Measurements from ENCODE around the gene KCNH6. TPM values are rescaled to one million over a fixed set of nuclear protein-coding genes. Genes with fewer than 3 reads are reported as not detected.

KCNH6 gene, protein sequence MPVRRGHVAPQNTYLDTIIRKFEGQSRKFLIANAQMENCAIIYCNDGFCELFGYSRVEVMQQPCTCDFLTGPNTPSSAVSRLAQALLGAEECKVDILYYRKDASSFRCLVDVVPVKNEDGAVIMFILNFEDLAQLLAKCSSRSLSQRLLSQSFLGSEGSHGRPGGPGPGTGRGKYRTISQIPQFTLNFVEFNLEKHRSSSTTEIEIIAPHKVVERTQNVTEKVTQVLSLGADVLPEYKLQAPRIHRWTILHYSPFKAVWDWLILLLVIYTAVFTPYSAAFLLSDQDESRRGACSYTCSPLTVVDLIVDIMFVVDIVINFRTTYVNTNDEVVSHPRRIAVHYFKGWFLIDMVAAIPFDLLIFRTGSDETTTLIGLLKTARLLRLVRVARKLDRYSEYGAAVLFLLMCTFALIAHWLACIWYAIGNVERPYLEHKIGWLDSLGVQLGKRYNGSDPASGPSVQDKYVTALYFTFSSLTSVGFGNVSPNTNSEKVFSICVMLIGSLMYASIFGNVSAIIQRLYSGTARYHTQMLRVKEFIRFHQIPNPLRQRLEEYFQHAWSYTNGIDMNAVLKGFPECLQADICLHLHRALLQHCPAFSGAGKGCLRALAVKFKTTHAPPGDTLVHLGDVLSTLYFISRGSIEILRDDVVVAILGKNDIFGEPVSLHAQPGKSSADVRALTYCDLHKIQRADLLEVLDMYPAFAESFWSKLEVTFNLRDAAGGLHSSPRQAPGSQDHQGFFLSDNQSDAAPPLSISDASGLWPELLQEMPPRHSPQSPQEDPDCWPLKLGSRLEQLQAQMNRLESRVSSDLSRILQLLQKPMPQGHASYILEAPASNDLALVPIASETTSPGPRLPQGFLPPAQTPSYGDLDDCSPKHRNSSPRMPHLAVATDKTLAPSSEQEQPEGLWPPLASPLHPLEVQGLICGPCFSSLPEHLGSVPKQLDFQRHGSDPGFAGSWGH
- 0.06 TPM in 1 of 2 replicates, not detected in the other for total RNA-seq

DNA sequence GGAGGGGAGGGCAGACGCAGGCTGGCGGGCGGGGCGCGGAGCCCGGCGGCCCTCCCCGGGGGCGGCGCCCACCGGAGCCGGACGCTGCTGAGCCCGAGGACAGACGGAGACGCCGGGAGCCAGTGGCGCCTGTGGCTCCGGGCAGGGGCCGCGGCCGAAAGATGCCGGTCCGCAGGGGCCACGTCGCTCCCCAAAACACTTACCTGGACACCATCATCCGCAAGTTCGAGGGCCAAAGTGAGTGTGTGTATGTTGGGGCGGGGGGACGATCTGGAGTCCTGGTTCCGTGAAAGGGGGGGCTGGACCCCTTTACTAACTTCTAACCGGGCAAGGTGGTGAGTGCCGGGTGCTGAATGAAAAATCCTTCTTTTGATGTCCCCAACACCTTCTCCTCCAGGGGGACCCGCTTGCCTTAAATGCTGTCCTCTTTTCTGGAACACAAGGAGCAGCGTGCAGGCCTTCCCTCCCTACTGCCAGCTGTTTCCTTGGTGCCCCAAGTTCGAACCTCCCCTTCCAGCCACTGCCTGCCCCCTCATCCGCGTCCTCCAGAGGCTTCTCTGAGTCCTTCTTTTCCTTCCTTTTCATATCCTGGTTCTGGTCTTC is at the start of gene KCNH6:
Gene KCNH6, plus strand, starts transcription at position 106 of the 603 bp plus-strand sequence. Its CDS starts 56 bp downstream, at position 162.

DNA sequence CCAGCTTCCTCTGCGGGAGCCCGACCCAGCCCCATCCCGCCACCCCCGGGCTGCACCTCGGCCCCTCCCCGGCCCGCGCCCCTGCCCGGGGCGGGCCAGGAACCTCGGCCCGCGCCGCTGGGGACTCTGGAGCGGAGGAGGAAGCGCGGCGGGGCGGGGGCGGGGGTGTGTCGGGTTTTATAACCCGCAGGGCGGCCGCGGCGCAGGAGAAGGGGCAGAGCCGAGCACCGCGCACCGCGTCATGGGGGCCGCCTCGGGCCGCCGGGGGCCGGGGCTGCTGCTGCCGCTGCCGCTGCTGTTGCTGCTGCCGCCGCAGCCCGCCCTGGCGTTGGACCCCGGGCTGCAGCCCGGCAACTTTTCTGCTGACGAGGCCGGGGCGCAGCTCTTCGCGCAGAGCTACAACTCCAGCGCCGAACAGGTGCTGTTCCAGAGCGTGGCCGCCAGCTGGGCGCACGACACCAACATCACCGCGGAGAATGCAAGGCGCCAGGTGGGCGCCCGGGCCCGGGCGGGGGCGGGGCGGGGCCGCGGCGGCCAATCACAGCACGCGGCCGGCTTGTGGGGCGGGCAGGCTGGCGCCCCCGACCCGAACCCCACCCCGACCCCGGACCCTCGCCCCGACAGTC is 46.2 kb upstream of the KCNH6 start, which contains the start of gene ACE:
Gene ACE, plus strand, starts transcription at position 208 of the 626 bp plus-strand sequence. Its CDS starts 34 bp downstream, at position 242.

DNA sequence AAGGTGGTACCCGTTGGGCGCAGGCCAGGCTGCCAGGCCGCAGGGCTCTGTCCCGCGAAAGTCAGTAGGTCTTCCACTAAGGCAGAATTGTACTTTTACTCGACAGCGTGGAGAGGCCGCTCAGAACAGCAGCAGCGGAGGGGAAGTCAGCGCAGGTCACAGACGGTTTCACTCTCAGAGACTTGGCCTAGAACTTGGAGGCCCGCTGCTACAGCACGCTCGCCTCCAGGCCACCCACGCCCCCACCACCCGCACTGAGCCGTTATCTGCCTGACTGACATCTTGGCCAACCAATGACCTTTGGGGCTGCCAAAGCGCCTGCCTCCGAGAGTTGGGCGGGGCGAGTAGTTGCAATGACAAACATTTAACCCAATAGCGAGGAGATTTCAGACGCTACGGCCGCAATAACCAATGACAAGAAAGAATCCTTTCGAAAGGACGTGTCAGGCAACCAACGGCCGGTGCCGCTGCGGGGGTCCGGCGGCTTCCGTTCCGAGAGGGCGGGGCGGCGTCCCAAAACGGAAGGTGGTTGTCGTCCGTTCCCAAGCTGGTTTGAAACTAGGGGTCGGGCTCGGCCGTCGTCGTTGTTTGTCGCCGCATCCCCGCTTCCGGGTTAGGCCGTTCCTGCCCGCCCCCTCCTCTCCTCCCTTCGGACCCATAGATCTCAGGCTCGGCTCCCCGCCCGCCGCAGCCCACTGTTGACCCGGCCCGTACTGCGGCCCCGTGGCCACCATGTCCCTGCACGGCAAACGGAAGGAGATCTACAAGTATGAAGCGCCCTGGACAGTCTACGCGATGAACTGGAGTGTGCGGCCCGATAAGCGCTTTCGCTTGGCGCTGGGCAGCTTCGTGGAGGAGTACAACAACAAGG is 27.0 kb downstream of the KCNH6 start, which contains the start of gene DCAF7:
Gene DCAF7, plus strand, starts transcription at position 532 of the 871 bp plus-strand sequence. Its CDS starts 201 bp downstream, at position 733.

Other genes starting within 250 kb of the KCNH6 start
- 20.1 and 36.4 TPM in 2 replicates for gene CYB561, start 77.1 kb upstream of the KCNH6 start, total RNA-seq
- gene ACE, start 46.3 kb upstream of the KCNH6 start, total RNA-seq, result 86.7 and 181 TPM in 2 replicates
- gene DCAF7, start 27.1 kb downstream of the KCNH6 start, total RNA-seq, result 14.9 and 39.4 TPM in 2 replicates
- gene TACO1, start 77.5 kb downstream of the KCNH6 start, total RNA-seq, result 15.1 and 16.9 TPM in 2 replicates
- 87.6 and 132 TPM in 2 replicates for gene MAP3K3, start 99.1 kb downstream of the KCNH6 start, total RNA-seq
- gene LIMD2, start 176.8 kb downstream of the KCNH6 start, total RNA-seq, result 16.8 and 47.2 TPM in 2 replicates
- 11.2 and 34.4 TPM in 2 replicates for gene STRADA, start 218.4 kb downstream of the KCNH6 start, total RNA-seq

Measured in bladder microvascular endothelial cell (primary cell).